Measurements from ENCODE around the gene HOXC13. TPM values are rescaled to one million over a fixed set of nuclear protein-coding genes. Genes with fewer than 3 reads are reported as not detected.

HOXC13 gene
- total and polyA plus RNA-seq, 9 of the 15 experiments (the other 6 are each of a cell fraction or from before 2014, with no cell fraction given) = 0.03 to 0.29 (median 0.17) TPM; not detected in 2

DNA sequence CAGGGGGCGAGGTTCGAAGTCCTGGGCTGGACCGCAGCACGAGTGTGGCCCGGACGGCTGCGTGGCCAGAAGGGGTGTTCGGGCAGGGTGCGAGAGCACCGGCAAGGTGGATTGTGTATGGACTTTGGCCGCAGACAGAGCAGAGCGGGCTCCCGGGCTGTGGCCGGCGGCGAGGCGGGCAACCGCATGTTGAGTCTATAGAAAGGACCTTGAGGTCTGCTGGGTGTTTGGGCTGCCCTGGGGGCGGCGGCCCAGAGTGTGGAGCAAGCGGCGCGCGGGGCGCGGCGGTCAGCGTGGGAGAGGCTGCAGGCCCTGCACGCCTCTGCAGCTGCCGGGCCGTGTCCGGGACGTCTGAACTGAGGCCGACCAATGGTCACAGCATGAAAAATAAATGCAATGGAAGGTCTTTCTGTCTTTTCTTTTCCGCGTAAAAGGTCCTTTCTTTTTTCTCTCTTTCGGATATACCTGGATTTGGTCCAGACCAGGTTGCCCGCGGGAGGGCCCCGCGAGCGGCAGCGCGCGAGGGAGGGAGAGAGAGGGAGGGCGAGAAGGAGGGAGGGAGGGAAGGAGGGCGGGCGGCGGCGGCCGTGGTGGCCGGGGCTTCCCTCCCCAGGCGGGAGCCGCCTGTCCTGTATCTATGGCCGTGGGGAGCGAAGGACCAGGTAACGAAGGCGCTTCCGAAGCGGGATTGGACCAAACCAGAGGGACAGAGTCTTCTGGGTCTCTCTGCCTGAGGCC lies 55.8 kb downstream of the HOXC13 start (continued):
- TF ChIP-seq, protein P1, sequence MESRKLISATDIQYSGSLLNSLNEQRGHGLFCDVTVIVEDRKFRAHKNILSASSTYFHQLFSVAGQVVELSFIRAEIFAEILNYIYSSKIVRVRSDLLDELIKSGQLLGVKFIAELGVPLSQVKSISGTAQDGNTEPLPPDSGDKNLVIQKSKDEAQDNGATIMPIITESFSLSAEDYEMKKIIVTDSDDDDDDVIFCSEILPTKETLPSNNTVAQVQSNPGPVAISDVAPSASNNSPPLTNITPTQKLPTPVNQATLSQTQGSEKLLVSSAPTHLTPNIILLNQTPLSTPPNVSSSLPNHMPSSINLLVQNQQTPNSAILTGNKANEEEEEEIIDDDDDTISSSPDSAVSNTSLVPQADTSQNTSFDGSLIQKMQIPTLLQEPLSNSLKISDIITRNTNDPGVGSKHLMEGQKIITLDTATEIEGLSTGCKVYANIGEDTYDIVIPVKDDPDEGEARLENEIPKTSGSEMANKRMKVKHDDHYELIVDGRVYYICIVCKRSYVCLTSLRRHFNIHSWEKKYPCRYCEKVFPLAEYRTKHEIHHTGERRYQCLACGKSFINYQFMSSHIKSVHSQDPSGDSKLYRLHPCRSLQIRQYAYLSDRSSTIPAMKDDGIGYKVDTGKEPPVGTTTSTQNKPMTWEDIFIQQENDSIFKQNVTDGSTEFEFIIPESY (CRISPR knock-in tag; IDR thresholded peaks at IDR 0.05) = no peak; the same call in 1 of the 2 replicates
- TF ChIP-seq, protein P2, sequence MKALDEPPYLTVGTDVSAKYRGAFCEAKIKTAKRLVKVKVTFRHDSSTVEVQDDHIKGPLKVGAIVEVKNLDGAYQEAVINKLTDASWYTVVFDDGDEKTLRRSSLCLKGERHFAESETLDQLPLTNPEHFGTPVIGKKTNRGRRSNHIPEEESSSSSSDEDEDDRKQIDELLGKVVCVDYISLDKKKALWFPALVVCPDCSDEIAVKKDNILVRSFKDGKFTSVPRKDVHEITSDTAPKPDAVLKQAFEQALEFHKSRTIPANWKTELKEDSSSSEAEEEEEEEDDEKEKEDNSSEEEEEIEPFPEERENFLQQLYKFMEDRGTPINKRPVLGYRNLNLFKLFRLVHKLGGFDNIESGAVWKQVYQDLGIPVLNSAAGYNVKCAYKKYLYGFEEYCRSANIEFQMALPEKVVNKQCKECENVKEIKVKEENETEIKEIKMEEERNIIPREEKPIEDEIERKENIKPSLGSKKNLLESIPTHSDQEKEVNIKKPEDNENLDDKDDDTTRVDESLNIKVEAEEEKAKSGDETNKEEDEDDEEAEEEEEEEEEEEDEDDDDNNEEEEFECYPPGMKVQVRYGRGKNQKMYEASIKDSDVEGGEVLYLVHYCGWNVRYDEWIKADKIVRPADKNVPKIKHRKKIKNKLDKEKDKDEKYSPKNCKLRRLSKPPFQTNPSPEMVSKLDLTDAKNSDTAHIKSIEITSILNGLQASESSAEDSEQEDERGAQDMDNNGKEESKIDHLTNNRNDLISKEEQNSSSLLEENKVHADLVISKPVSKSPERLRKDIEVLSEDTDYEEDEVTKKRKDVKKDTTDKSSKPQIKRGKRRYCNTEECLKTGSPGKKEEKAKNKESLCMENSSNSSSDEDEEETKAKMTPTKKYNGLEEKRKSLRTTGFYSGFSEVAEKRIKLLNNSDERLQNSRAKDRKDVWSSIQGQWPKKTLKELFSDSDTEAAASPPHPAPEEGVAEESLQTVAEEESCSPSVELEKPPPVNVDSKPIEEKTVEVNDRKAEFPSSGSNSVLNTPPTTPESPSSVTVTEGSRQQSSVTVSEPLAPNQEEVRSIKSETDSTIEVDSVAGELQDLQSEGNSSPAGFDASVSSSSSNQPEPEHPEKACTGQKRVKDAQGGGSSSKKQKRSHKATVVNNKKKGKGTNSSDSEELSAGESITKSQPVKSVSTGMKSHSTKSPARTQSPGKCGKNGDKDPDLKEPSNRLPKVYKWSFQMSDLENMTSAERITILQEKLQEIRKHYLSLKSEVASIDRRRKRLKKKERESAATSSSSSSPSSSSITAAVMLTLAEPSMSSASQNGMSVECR (CRISPR knock-in tag; IDR thresholded peaks at IDR 0.05) = 0 out of 2 replicates have a peak, but pooled peaks have one; percentile 9
- TF ChIP-seq NUFIP1 (IDR thresholded peaks at IDR 0.05; ENCODE audit: partially characterized antibody) (peak; percentile 80), JUNB (CRISPR knock-in tag; conservative IDR thresholded peaks at IDR 0.05) (no peak), SREBF2 (CRISPR knock-in tag; IDR thresholded peaks at IDR 0.05) (no peak), MAZ (CRISPR knock-in tag; conservative IDR thresholded peaks at IDR 0.05 in 1 of 2, IDR thresholded peaks at IDR 0.05 in 1 of 2) (peak; percentile 53 to 80), RBFOX2 (IDR thresholded peaks at IDR 0.05; ENCODE audit: low read depth, low read length) (peak; percentile 43; the same call in 1 of the 2 replicates), YY1 (IDR thresholded peaks at IDR 0.05; ENCODE audit: borderline replicate concordance in 1 of 3, control insufficient read depth in 1 of 3, extremely low read depth in 1 of 3, insufficient read depth in 3 of 3, insufficient read length in 1 of 3, insufficient replicate concordance in 2 of 3, low read depth in 1 of 3, low read length in 2 of 3) (peak in 2 of 3 experiments; percentile 27 to 70), RNF2 (IDR thresholded peaks at IDR 0.05) (peak; percentile 39; the same call in 1 of the 2 replicates), ADNP (tag; IDR thresholded peaks at IDR 0.05) (no peak)
- TF ChIP-seq, protein P3, sequence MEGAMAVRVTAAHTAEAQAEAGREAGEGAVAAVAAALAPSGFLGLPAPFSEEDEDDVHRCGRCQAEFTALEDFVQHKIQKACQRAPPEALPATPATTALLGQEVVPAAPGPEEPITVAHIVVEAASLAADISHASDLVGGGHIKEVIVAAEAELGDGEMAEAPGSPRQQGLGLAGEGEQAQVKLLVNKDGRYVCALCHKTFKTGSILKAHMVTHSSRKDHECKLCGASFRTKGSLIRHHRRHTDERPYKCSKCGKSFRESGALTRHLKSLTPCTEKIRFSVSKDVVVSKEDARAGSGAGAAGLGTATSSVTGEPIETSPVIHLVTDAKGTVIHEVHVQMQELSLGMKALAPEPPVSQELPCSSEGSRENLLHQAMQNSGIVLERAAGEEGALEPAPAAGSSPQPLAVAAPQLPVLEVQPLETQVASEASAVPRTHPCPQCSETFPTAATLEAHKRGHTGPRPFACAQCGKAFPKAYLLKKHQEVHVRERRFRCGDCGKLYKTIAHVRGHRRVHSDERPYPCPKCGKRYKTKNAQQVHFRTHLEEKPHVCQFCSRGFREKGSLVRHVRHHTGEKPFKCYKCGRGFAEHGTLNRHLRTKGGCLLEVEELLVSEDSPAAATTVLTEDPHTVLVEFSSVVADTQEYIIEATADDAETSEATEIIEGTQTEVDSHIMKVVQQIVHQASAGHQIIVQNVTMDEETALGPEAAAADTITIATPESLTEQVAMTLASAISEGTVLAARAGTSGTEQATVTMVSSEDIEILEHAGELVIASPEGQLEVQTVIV (CRISPR knock-in tag; IDR thresholded peaks at IDR 0.05; ENCODE audit: borderline replicate concordance) = no peak
- TF ChIP-seq, protein P4, sequence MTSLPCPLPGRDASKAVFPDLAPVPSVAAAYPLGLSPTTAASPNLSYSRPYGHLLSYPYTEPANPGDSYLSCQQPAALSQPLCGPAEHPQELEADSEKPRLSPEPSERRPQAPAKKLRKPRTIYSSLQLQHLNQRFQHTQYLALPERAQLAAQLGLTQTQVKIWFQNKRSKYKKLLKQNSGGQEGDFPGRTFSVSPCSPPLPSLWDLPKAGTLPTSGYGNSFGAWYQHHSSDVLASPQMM (CRISPR knock-in tag; IDR thresholded peaks at IDR 0.05) = no peak

Measured in K562 (cell line).